HG03469 (cell line): ENCODE data around the gene PSMA5.

Experiments used
- ATAC-seq: cut with Tn5 transposase; IDR thresholded peaks from one replicate; pipeline ENCODE4 v1.9.1; 2021; ENCODE audit warnings: mild to moderate bottlenecking, moderate library complexity, moderate number of reproducible peaks; ENCODE audit not compliant: unreplicated experiment

PSMA5 gene

GRCh38 chr1:109371341-109371739 lies 54.9 kb downstream of the PSMA5 start:
- ATAC-seq, result no peak

GRCh38 chr1:109370712-109371340 lies 55.4 kb downstream of the PSMA5 start:
- no peak for ATAC-seq

GRCh38 chr1:109369167-109369746 lies 57.0 kb downstream of the PSMA5 start:
- ATAC-seq, result no peak

- ATAC-seq, result no peak
Measured at GRCh38 chr1:109368464-109368863, 57.8 kb downstream of the PSMA5 start.

GRCh38 chr1:109367626-109368025 lies 58.6 kb downstream of the PSMA5 start:
- ATAC-seq, result no peak

GRCh38 chr1:109365642-109366204 lies 60.5 kb downstream of the PSMA5 start:
- no peak for ATAC-seq

- ATAC-seq, result no peak
Measured at GRCh38 chr1:109361649-109362048, 64.6 kb downstream of the PSMA5 start.

GRCh38 chr1:109361069-109361468 lies 65.2 kb downstream of the PSMA5 start:
- ATAC-seq, result no peak

GRCh38 chr1:109357616-109358015 lies 68.6 kb downstream of the PSMA5 start:
- no peak for ATAC-seq

- no peak for ATAC-seq
Measured at GRCh38 chr1:109356915-109357314, 69.3 kb downstream of the PSMA5 start.

- ATAC-seq, result no peak
Measured at GRCh38 chr1:109356505-109356904, 69.7 kb downstream of the PSMA5 start.

- ATAC-seq, result no peak
Measured at GRCh38 chr1:109354929-109355328, 71.3 kb downstream of the PSMA5 start.

- ATAC-seq, result no peak
Measured at GRCh38 chr1:109351457-109351856, 74.8 kb downstream of the PSMA5 start.

GRCh38 chr1:109350655-109351054 lies 75.6 kb downstream of the PSMA5 start:
- ATAC-seq, result no peak

GRCh38 chr1:109350182-109350581 lies 76.1 kb downstream of the PSMA5 start:
- ATAC-seq, result no peak
